HG03457 (cell line): ENCODE results near the gene PTPRN2.

Experiments
- ATAC-seq: cut with Tn5 transposase; IDR thresholded peaks from one replicate; pipeline ENCODE4 v1.9.1; 2021; ENCODE audit warnings: moderate number of reproducible peaks; ENCODE audit not compliant: unreplicated experiment

The PTPRN2 gene

GRCh38 chr7:158603773-158604755, 16.4 kb upstream of the PTPRN2 start:
- no peak for ATAC-seq

- no peak for ATAC-seq
Observed at GRCh38 chr7:158602905-158603772, 15.5 kb upstream of the PTPRN2 start.

- no peak for ATAC-seq
Observed at GRCh38 chr7:158602041-158602440, 14.4 kb upstream of the PTPRN2 start.

GRCh38 chr7:158601090-158601489, 13.5 kb upstream of the PTPRN2 start:
- no peak for ATAC-seq

- no peak for ATAC-seq
Observed at GRCh38 chr7:158596745-158597144, 9.1 kb upstream of the PTPRN2 start.

GRCh38 chr7:158596309-158596708, 8.7 kb upstream of the PTPRN2 start:
- no peak for ATAC-seq

- no peak for ATAC-seq
Observed at GRCh38 chr7:158595068-158595467, 7.4 kb upstream of the PTPRN2 start.

- ATAC-seq = no peak
Observed at GRCh38 chr7:158592541-158592940, 4.9 kb upstream of the PTPRN2 start.

- ATAC-seq = no peak
Observed at GRCh38 chr7:158591944-158592343, 4.3 kb upstream of the PTPRN2 start.

- no peak for ATAC-seq
Observed at GRCh38 chr7:158590181-158590530, 2.5 kb upstream of the PTPRN2 start.

- ATAC-seq = no peak
Observed at GRCh38 chr7:158589653-158590052, 2.0 kb upstream of the PTPRN2 start.

- no peak for ATAC-seq
Observed at GRCh38 chr7:158588878-158589442, 1.3 kb upstream of the PTPRN2 start.

- no peak for ATAC-seq
Observed at GRCh38 chr7:158588085-158588877, 658 bp upstream of the PTPRN2 start.

- ATAC-seq = no peak
Observed at GRCh38 chr7:158586499-158587161, 993 bp downstream of the PTPRN2 start.

GRCh38 chr7:158585721-158586498, 1.7 kb downstream of the PTPRN2 start:
- ATAC-seq = no peak

GRCh38 chr7:158584407-158584806, 3.2 kb downstream of the PTPRN2 start:
- no peak for ATAC-seq

- no peak for ATAC-seq
Observed at GRCh38 chr7:158583810-158584209, 3.8 kb downstream of the PTPRN2 start.

GRCh38 chr7:158583143-158583542, 4.5 kb downstream of the PTPRN2 start:
- no peak for ATAC-seq

GRCh38 chr7:158582089-158582456, 5.5 kb downstream of the PTPRN2 start:
- ATAC-seq = no peak
